Mesothelial cell of epicardium (in vitro differentiated cells): Measurements from ENCODE around the gene BHLHE40. TPM values are rescaled to one million over a fixed set of nuclear protein-coding genes. Genes with fewer than 3 reads are reported as not detected.
A peak's percentile ranks its signal among the peaks of the same experiment; 100 is the strongest.

ENCODE experiments used
- DNase-seq, 2 experiments: peaks; one replicate each; pipeline ENCODE4 v3.0.0; 2021; ENCODE audit warnings: low spot score in 2 of 2; ENCODE audit not compliant: unreplicated experiment in 2 of 2
- H3K27ac Mint-ChIP-seq: 2 replicates; pipeline ENCODE4 v1.8.0; 2021; ENCODE audit warnings: mixed read lengths
- H3K27me3 Mint-ChIP-seq: 2 replicates; pipeline ENCODE4 v1.8.0; 2021; ENCODE audit warnings: low read depth, mixed read lengths
- H3K36me3 Mint-ChIP-seq: 2 replicates; pipeline ENCODE4 v1.8.0; 2021; ENCODE audit warnings: mixed read lengths
- H3K4me1 Mint-ChIP-seq: 2 replicates; pipeline ENCODE4 v1.8.0; 2021; ENCODE audit warnings: mixed read lengths
- H3K4me3 Mint-ChIP-seq: 2 replicates; pipeline ENCODE4 v1.8.0; 2021; ENCODE audit warnings: mild to moderate bottlenecking, moderate library complexity, mixed read lengths
- H3K9me3 Mint-ChIP-seq: 2 replicates; pipeline ENCODE4 v1.8.0; 2021; ENCODE audit warnings: mixed read lengths
- CTCF ChIP-seq: fragments of 200-600 bp; sonication (generic); IDR thresholded peaks from one replicate; pipeline ENCODE4 v1.5.0; 2021; ENCODE audit warnings: antibody characterized with exemption; ENCODE audit not compliant: unreplicated experiment
- total RNA-seq: library from RNA; stranded (reverse); gene quantifications from 3 replicates; pipeline ENCODE4 v1.2.1, GENCODE V29; 2021

The BHLHE40 gene
- total RNA-seq, 1 donor from 2014 or later: 37.6 TPM

GRCh38 chr3:5017925-5018531 is 38.8 kb downstream of the BHLHE40 start:
- Mint-ChIP-seq H3K36me3 (no peaks in the 10 kb centered on the region), H3K4me3 (no peak overlapping the region), H3K4me1 (peaks cover 21% of the 10 kb centered on the region), H3K27ac (peak overlapping the region; percentile 31), H3K27me3 (no peaks in the 10 kb centered on the region), H3K9me3 (no peaks in the 10 kb centered on the region)
- no peak for TF ChIP-seq CTCF
- DNase-seq: no peak

- Mint-ChIP-seq H3K27me3 (no peaks in the 10 kb centered on the region), H3K27ac (peak overlapping the region; percentile 8), H3K9me3 (no peaks in the 10 kb centered on the region), H3K4me1 (peaks cover 22% of the 10 kb centered on the region), H3K4me3 (no peak overlapping the region), H3K36me3 (no peaks in the 10 kb centered on the region)
- TF ChIP-seq CTCF: no peak
- no peak for DNase-seq
Observed at GRCh38 chr3:5019411-5020241, 40.4 kb downstream of the BHLHE40 start.

GRCh38 chr3:5020242-5020722 is 41.0 kb downstream of the BHLHE40 start:
- no peak for TF ChIP-seq CTCF
- no peak overlapping the region for H3K27ac Mint-ChIP-seq
- H3K27me3 Mint-ChIP-seq: no peaks in the 10 kb centered on the region
- H3K36me3 Mint-ChIP-seq: no peaks in the 10 kb centered on the region
- H3K4me3 Mint-ChIP-seq: no peak overlapping the region
- H3K4me1 Mint-ChIP-seq: peaks cover 22% of the 10 kb centered on the region
- no peaks in the 10 kb centered on the region for H3K9me3 Mint-ChIP-seq
- no peak for DNase-seq

GRCh38 chr3:5021116-5022092 is 42.2 kb downstream of the BHLHE40 start:
- Mint-ChIP-seq H3K4me3 (no peak overlapping the region), H3K36me3 (no peaks in the 10 kb centered on the region), H3K27me3 (no peaks in the 10 kb centered on the region), H3K9me3 (no peaks in the 10 kb centered on the region), H3K4me1 (peaks cover 22% of the 10 kb centered on the region), H3K27ac (no peak overlapping the region)
- no peak for TF ChIP-seq CTCF
- no peak for DNase-seq

- no peak for TF ChIP-seq CTCF
- peaks cover 22% of the 10 kb centered on the region for H3K4me1 Mint-ChIP-seq
- H3K36me3 Mint-ChIP-seq: no peaks in the 10 kb centered on the region
- H3K4me3 Mint-ChIP-seq: no peak overlapping the region
- DNase-seq: no peak
- H3K27me3 Mint-ChIP-seq: no peaks in the 10 kb centered on the region
- no peaks in the 10 kb centered on the region for H3K9me3 Mint-ChIP-seq
- H3K27ac Mint-ChIP-seq: peak overlapping the region; percentile 89
Observed at GRCh38 chr3:5022187-5022965, 43.1 kb downstream of the BHLHE40 start.
